MM.1S (cell line): Measurements from ENCODE around the gene ARHGEF1.
"Not testable (repeated sequence)": the region's sequence is repeated elsewhere in the genome, so short reads cannot be mapped to it uniquely, and the experiment has no call there.

ENCODE experiments used
- CTCF ChIP-seq: fragments of 300-600 bp; sonication (generic); IDR thresholded peaks from 2 replicates; pipeline ENCODE4 v1.5.1; 2016; ENCODE audit warnings: antibody characterized with exemption, low read length, mixed read lengths
- EZH2 ChIP-seq: fragments of 300-600 bp; sonication (generic); optimal IDR thresholded peaks from 2 replicates; pipeline ENCODE3; 2017; ENCODE audit warnings: low read depth, mild to moderate bottlenecking, antibody characterized with exemption, low read length, mixed read lengths
- EZH2phosphoT487 ChIP-seq: fragments of 300-600 bp; sonication (generic); IDR thresholded peaks from 2 replicates; pipeline ENCODE4 v1.6.1; 2018; ENCODE audit warnings: antibody characterized with exemption, low read length

GRCh38 chr19:41875973-41876372 lies 7.0 kb upstream of the ARHGEF1 start:
- TF ChIP-seq CTCF, EZH2, EZH2phosphoT487: not testable (repeated sequence)
